Heart left ventricle (tissue), 13 donors: ENCODE data around the gene GPC6.

Source experiments
- POLR2A ChIP-seq, 2 donors: fragments of 450-650 bp; IDR thresholded peaks; one replicate each; pipeline ENCODE4 v1.6.1; 2017; ENCODE audit warnings: antibody characterized with exemption in 2 of 2, mild to moderate bottlenecking in 2 of 2, moderate library complexity in 2 of 2
- TF ChIP-seq, protein P1 (sequence below), 12 donors: fragments of 200-600 bp; sonication (generic) in 4 of 12; IDR thresholded peaks; one replicate each; pipeline versions ENCODE4 v1.5.0 to v1.8.0; 2018 to 2022; ENCODE audit warnings: antibody characterized with exemption in 12 of 12, mild to moderate bottlenecking in 5 of 12
- donor health status: ischemic (EF 13 %, LVEDD 7.1; RV severe dilation, severe dysfunction).
- donor health status: DM: no; HTN: yes; CAD: no.
- donor health status: DM: no; HTN: no; CAD: no.
- donor health status: ischemic (EF 25% LVEDD 6.9; RV normal size, moderate dysfunction).
- donor health status: ischemic (EF 25% LVEDD 5.7; RV mildly dilated, moderate dysfunction).
- donor health status: ischemic (EF 35%, LVEDD 5.7; RV mildly dilated, moderate dysfunction).
- donor health status: nonischemic (EF 11% LVEDD 7.7; RV severe dilation, severe dysfunction).
- donor health status: DM: yes; HTN: yes; CAD: no.
- donor health status: PGD.
- donor health status: ischemic (EF 29% LVEDD 5.4; RV normal size, mild dysfunction).
- donor health status: nonischemic (EF 23%, LVEDD 6.1; RV moderate dilation, normal function).

DNA sequence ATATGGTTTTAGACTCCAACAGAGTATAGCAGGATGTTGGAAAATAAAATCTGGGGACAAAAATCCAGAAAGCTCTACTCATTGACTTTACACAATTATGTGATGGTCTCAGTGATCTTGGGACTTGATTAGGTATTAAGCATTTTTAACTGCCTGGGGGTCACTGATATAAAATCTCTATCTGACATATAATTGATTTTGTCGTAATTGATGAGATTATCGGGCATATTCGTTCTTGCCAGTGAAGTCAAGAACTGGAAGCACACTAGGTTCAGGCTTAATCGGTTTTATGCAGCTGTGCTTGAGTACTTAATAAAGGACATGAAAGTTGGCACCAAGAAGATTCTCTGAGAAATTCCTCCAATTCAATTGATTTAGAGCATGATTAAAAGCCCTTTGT is 862.1 kb downstream of the GPC6 start:
- TF ChIP-seq, protein P1, sequence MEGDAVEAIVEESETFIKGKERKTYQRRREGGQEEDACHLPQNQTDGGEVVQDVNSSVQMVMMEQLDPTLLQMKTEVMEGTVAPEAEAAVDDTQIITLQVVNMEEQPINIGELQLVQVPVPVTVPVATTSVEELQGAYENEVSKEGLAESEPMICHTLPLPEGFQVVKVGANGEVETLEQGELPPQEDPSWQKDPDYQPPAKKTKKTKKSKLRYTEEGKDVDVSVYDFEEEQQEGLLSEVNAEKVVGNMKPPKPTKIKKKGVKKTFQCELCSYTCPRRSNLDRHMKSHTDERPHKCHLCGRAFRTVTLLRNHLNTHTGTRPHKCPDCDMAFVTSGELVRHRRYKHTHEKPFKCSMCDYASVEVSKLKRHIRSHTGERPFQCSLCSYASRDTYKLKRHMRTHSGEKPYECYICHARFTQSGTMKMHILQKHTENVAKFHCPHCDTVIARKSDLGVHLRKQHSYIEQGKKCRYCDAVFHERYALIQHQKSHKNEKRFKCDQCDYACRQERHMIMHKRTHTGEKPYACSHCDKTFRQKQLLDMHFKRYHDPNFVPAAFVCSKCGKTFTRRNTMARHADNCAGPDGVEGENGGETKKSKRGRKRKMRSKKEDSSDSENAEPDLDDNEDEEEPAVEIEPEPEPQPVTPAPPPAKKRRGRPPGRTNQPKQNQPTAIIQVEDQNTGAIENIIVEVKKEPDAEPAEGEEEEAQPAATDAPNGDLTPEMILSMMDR (IDR thresholded peaks at IDR 0.05) = no peak
- no peak for TF ChIP-seq POLR2A (IDR thresholded peaks at IDR 0.05)
